BJ (cell line): ENCODE measurements around the gene HJV. TPM values are rescaled to one million over a fixed set of nuclear protein-coding genes. Genes with fewer than 3 reads are reported as not detected.

Experiments used
- CTCF ChIA-PET: fragments of 350-600 bp; formaldehyde crosslinking; extraction: SDS; loops from one replicate; lab custom pipeline; 2021; ENCODE audit warnings: antibody characterized with exemption, inconsistent platforms; lab: Yijun Ruan, JAX
- POLR2A ChIA-PET: fragments of 300-600 bp; sonication (Branson Sonifier 250); formaldehyde crosslinking; extraction: SDS; loops from one replicate; lab custom pipeline; 2021; ENCODE audit warnings: antibody characterized with exemption; lab: Charles Lee
- DNase-seq: peaks from one replicate; pipeline ENCODE4 v3.0.0-alpha.2; 2011; ENCODE audit warnings: low read depth
- H3K27me3 ChIP-seq: 2 replicates; pipeline ENCODE4 v1.6.0; 2011; ENCODE audit warnings: low read length; ENCODE audit not compliant: control insufficient read depth, insufficient read depth
- H3K36me3 ChIP-seq: 2 replicates; pipeline ENCODE4 v1.5.1; 2011; ENCODE audit warnings: low read length; ENCODE audit not compliant: control insufficient read depth, insufficient read depth
- H3K4me3 ChIP-seq: 2 replicates; pipeline ENCODE4 v1.5.1; 2011; ENCODE audit warnings: low read depth, mild to moderate bottlenecking, control low read depth, low read length
- polyA plus RNA-seq: library from polyadenylated mRNA; depleted of rRNA; stranded (reverse); fragments of >200 nt; gene quantifications from 2 replicates; pipeline ENCODE4 v1.2.3, GENCODE V29; 2011
- TF ChIP-seq, protein P1 (sequence below): IDR thresholded peaks from 2 replicates; pipeline ENCODE4 v1.5.1; 2011; ENCODE audit warnings: low read depth, mild to moderate bottlenecking, control low read depth, inconsistent platforms, low read length, moderate library complexity; ENCODE audit not compliant: insufficient read depth

HJV gene
- polyA plus RNA-seq, 1 experiment = not detected

DNA sequence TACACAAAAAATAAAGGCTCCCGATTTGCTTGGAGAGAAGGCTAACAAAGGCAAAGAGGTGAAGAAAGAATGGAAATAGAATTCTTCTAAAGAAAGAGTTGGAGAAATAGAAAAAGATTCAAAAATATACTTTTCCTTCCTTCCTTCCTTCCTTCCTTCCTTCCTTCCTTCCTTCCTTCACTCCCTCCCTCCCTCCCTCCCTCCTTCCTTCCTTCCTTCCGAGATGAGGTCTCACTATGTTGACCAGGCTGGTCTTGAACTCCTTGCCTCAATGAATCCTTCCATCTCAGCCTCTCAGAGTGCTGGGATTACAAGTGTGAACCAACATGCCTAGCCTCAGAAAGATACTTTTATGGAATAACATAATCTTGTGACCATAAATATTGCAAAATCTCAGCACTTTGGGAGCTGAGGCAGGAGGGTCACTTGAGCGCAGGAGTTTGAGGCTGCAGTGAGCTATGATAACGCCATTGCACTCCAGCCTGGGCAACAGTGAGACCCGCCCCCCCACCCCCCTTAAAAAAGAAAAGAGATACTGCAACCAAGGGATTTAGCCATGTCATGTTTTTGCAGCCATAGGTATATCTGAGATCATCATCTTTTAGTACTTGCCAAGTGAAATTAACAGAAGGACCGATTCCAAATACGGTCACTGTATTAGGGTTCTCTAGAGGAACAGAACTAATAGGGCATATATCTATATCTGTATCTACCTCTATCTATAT lies 1.0 kb upstream of the HJV start:
- no peaks in the 10 kb centered on the region for H3K36me3 ChIP-seq
- POLR2A ChIA-PET = no interaction called here
- CTCF ChIA-PET = interaction anchor here (1.0 to 4.9 kb wide), 6 partner anchors 10 to 177 kb away, joined by 3 to 26 read pairs (median 8); partner anchors contain the start of gene NUDT17
- no peak for DNase-seq
- H3K4me3 ChIP-seq = no peak overlapping the region
- TF ChIP-seq, protein P1, sequence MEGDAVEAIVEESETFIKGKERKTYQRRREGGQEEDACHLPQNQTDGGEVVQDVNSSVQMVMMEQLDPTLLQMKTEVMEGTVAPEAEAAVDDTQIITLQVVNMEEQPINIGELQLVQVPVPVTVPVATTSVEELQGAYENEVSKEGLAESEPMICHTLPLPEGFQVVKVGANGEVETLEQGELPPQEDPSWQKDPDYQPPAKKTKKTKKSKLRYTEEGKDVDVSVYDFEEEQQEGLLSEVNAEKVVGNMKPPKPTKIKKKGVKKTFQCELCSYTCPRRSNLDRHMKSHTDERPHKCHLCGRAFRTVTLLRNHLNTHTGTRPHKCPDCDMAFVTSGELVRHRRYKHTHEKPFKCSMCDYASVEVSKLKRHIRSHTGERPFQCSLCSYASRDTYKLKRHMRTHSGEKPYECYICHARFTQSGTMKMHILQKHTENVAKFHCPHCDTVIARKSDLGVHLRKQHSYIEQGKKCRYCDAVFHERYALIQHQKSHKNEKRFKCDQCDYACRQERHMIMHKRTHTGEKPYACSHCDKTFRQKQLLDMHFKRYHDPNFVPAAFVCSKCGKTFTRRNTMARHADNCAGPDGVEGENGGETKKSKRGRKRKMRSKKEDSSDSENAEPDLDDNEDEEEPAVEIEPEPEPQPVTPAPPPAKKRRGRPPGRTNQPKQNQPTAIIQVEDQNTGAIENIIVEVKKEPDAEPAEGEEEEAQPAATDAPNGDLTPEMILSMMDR = no peak
- peaks cover 3% of the 10 kb centered on the region; the same call in 1 of the 2 replicates for H3K27me3 ChIP-seq

DNA sequence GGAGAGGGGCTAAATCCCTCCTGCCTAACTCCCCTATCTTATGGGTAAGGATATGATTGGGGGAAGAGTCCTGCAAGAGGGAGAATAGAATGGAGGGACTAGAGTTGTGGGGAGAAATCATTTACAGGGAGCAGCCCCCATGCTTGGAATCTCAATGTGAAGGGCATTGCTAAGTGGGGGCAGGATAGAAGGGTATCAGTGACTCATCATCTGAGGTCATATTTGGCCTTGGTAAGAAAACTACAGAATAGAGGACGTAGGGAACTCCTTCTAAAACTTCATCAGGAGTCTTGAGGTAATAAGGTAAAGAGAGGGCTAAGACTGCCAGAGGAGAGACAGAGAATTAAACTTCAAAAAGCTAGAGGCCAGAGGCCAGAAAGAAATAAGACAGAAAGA lies 487 bp downstream of the HJV start:
- H3K36me3 ChIP-seq = no peaks in the 10 kb centered on the region
- H3K27me3 ChIP-seq = peaks cover 3% of the 10 kb centered on the region; the same call in 1 of the 2 replicates
- H3K4me3 ChIP-seq = no peak overlapping the region
- POLR2A ChIA-PET = no interaction called here
- CTCF ChIA-PET = interaction anchor here (0.6 to 4.9 kb wide), 9 partner anchors 9 to 175 kb away, joined by 3 to 26 read pairs (median 4); partner anchors contain the start of gene NUDT17
- TF ChIP-seq, protein P1 = no peak
- no peak for DNase-seq

DNA sequence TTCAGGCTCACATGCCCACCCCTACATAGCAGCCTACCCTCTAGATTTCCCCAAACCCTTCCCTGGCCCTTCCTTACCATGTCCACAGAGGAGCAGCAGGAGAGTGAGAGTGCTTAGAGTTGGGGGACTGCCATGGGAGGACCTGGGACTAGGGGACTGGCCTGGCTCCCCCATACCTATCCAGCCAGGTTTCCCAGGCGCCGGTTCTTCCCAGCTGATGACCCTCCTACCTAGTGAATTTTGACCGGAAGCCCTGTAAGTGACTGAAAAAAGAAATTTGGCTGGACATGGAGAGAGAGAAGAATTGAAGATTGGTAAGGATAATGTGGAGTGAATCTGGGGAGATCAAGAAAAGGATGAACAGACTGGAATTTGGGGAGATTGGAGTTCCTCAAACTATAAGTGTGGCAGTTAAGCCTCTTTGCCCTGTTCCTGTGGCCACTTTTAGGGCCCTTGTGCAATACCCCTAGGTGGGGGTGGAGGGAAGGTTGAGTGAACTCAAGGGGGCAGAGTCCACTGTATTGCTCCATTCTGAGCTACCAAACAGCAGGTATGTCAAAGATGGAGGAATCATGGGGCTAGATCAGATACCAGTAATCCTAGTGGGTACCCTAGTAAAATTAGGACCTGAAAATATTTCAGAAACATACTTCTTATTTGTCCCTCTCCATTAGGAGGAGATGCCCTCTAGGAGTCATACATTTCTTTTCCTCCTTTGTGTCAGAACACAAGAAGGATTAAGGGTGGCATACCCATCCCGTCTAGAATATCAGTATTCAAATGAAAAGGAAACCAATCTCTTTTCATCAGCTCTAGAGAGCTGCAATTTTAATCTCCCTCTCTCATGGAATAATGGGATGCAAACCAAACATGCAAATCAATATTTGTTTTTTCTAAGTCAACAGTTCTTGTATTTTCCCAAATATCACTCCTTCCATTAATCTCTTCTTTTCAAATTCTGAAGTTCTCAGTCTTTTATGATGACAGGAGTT lies 1.2 kb downstream of the HJV start:
- Histone ChIP-seq H3K4me3 (no peak overlapping the region), H3K27me3 (peaks cover 3% of the 10 kb centered on the region; the same call in 1 of the 2 replicates), H3K36me3 (no peaks in the 10 kb centered on the region)
- TF ChIP-seq, protein P1 = no peak
- ChIA-PET POLR2A (no interaction called here), CTCF (interaction anchor here (1.1 to 4.9 kb wide), 6 partner anchors 9 to 137 kb away, joined by 3 to 26 read pairs (median 4); no protein-coding TSS in a partner anchor)
- DNase-seq = no peak

DNA sequence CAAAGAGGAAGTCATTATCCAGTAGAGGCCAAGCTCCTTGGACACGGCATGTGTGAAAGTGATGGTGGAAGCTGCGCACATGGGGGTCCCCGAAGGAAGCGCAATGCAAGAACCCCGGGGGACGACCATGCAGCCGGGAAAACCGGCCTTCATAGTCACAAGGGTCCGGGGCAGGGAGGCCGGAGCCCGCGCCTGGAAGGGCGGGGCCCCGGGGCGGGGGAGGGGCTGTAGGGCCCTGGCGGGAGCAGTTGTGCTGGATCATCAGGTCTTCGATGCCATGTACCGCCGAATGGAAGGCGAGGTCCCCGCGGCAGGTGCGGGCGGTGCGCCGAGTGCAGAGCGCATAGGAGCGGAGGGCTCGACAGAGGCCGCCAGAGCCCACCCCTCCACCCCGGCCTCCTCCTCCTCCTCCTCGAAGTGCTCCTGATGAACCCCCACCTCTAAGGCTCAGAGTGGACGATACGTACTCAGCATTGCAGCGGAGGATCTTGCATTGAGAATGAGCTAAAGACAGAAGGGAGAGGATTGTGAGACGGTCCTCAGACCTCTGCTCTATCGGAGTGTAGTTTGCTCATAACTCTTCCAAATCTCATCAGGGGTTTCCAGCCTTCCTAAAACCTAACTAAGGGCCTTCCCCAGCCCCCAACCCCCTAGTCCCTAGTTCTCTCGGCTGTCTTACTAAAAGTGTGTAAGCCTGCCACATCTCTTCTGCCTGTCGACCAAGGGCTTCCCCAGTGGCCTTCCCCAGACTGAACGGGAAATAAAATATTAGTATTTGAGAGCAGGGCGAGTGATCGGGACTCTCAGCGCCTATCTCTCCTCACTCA lies 2.1 kb downstream of the HJV start:
- ChIA-PET CTCF (interaction anchor here (0.7 to 4.9 kb wide), 5 partner anchors 13 to 174 kb away, joined by 3 to 31 read pairs (median 13); partner anchors contain the start of gene NUDT17), POLR2A (no interaction called here)
- DNase-seq = no peak
- Histone ChIP-seq H3K36me3 (no peaks in the 10 kb centered on the region), H3K4me3 (no peak overlapping the region), H3K27me3 (peaks cover 3% of the 10 kb centered on the region; the same call in 1 of the 2 replicates)
- TF ChIP-seq, protein P1 = no peak
